Measurements from ENCODE around the gene C11orf71. TPM values are rescaled to one million over a fixed set of nuclear protein-coding genes. Genes with fewer than 3 reads are reported as not detected.

C11orf71 gene
- total and polyA plus RNA-seq, 5 donors = 6.7 to 13.6 (median 8.7) TPM

DNA sequence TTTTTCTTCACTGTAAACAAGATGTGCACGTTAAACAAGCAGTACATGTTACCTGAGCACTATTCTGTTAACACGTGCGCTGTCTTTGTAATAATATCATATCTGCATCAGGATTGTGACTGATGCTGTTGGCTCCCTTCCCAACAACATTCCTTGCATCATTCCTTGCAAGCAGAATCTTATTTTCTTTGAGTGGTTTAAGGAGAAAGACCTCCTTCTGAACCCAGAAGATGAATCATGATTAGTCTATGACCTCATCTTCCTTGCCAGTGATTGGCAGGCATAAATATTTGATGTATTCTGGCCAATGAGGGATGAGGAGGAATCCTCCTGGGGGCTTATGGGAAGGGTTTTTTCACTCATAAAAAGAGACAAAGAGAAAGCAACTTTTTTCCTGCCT lies 46.2 kb downstream of the C11orf71 start:
- H3K9me3 ChIP-seq (ENCODE audit: control insufficient read depth, low read length) = no peaks in the 10 kb centered on the region
- H3K27ac ChIP-seq (ENCODE audit: low read length) = no peak overlapping the region
- no peaks in the 10 kb centered on the region for H3K4me1 ChIP-seq (ENCODE audit: control insufficient read depth, insufficient read depth, low read length)
- H3K4me3 ChIP-seq (ENCODE audit: low read length) = no peak overlapping the region
- DNase-seq (no peak), ATAC-seq (no peak)
- intact Hi-C loops (cut with DNase I) = no loop called here
- 66% methylated on average over 3 of the region's 3 CpGs for WGBS
- H3K27me3 ChIP-seq (ENCODE audit: control insufficient read depth, insufficient read depth) = no peaks in the 10 kb centered on the region

DNA sequence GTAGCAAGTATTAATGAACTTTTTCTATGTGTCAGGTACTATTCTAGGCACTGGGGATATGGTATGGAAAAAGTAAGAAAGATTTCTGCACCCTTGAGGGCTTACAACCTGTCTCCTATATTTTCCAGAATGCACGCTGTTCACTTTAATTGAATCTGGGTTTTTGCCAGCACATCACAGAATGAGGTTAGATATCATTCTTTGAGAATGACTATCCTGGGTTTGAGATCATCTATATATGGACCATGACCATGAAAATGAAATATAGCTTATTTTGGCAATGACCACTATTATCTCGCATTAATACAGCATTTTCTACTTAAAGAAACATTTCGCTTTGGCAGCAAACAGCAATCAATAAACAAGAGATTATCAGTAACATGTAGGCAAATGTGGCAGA lies 46.9 kb downstream of the C11orf71 start:
- no peak for DNase-seq
- WGBS = 76% methylated on average over 3 of the region's 3 CpGs
- intact Hi-C loops (cut with DNase I) = no loop called here

DNA sequence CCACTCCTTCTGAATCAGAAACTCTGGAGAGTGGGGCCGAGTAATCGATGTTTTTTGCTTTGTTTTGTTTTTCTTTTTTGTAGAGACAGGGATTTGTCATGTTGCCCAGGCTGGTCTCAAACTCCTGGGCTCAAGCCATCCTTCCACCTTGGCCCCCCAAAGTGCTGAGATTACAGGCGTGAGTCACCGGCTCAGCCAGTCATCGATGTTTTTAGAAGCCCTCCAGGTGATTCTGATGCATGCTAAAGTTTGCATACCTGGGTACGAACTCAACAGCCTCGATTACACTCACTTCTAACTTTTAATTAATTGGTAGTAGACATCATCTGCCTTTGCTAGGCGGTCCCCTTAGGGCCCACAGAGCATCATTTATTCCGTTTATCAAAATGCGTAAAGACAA lies 50.3 kb downstream of the C11orf71 start:
- no peak overlapping the region for H3K4me3 ChIP-seq (ENCODE audit: low read length)
- WGBS = 81% methylated on average over 10 of the region's 10 CpGs
- H3K4me1 ChIP-seq (ENCODE audit: control insufficient read depth, insufficient read depth, low read length) = no peaks in the 10 kb centered on the region
- H3K27ac ChIP-seq (ENCODE audit: low read length) = no peak overlapping the region
- H3K9me3 ChIP-seq (ENCODE audit: control insufficient read depth, low read length) = no peaks in the 10 kb centered on the region
- intact Hi-C loops (cut with DNase I) = no loop called here
- H3K27me3 ChIP-seq (ENCODE audit: control insufficient read depth, insufficient read depth) = no peaks in the 10 kb centered on the region
- no peak for ATAC-seq
- DNase-seq = no peak

More for the DNA sequence above, 46.9 kb downstream of the C11orf71 start:
- no peak overlapping the region for H3K27ac ChIP-seq (ENCODE audit: low read length)
- no peaks in the 10 kb centered on the region for H3K9me3 ChIP-seq (ENCODE audit: control insufficient read depth, low read length)
- H3K4me1 ChIP-seq (ENCODE audit: control insufficient read depth, insufficient read depth, low read length) = no peaks in the 10 kb centered on the region
- ATAC-seq = no peak
- H3K27me3 ChIP-seq (ENCODE audit: control insufficient read depth, insufficient read depth) = no peaks in the 10 kb centered on the region
- no peak overlapping the region for H3K4me3 ChIP-seq (ENCODE audit: low read length)

Other genes starting within 250 kb of the C11orf71 start
- 100 to 1,000 TPM in 1 of 4 donors, 10 to 100 TPM in 3; 16.8 to 183 (median 50.8) TPM for gene NNMT, start 104.1 kb downstream of the C11orf71 start, total RNA-seq
- 56.9 TPM for gene NNMT, start 104.1 kb downstream of the C11orf71 start, polyA plus RNA-seq
- gene RBM7, start 155 bp upstream of the C11orf71 start, total RNA-seq = 10 to 100 TPM; 20.5 to 24.5 (median 22.2) TPM
- gene RBM7, start 155 bp upstream of the C11orf71 start, polyA plus RNA-seq = 7.9 TPM
- 100 to 1,000 TPM; 119 to 131 (median 122) TPM for gene REXO2, start 39.0 kb upstream of the C11orf71 start, total RNA-seq
- 175 TPM for gene REXO2, start 39.0 kb upstream of the C11orf71 start, polyA plus RNA-seq
- not detected for gene NXPE1, start 159.4 kb upstream of the C11orf71 start, total RNA-seq
- gene NXPE1, start 159.4 kb upstream of the C11orf71 start, polyA plus RNA-seq = not detected
- gene NXPE4, start 195.3 kb upstream of the C11orf71 start, total RNA-seq = not detected
- gene NXPE4, start 195.3 kb upstream of the C11orf71 start, polyA plus RNA-seq = not detected